ENCODE measurements around the gene SULT2B1. TPM values are rescaled to one million over a fixed set of nuclear protein-coding genes. Genes with fewer than 3 reads are reported as not detected.
"Not testable (repeated sequence)": the region's sequence is repeated elsewhere in the genome, so short reads cannot be mapped to it uniquely, and the experiment has no call there.

SULT2B1 gene
- total and polyA plus RNA-seq, 2 experiments from 2014 or later = 0.79 TPM; not detected in 1

DNA sequence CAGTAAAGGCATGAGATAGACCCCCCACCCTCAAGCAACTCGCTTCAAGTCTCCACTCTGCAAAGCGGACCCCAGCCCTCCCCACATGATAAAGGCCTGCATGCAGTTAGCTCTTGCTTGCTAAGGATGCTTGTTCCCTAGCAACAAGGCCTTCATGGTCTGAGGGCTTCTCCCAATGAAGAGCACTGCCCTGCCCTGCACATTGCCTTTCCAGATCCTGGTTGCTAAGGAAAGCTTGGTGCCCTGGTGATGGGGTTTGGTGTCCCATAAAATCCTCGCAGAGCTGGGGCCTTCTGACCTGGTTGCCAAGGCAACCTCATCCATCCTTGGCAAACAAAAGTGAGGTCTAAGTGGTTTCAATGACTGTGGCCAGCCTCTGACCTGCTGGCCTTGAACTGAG, 79.3 kb downstream of the SULT2B1 start:
- H3K4me2 ChIP-seq = peak overlapping the region; percentile 66
- DNase-seq (ENCODE audit: low spot score) = no peak
- H2AFZ ChIP-seq = no peak overlapping the region
- TF ChIP-seq EZH2phosphoT487 (IDR thresholded peaks at IDR 0.05; ENCODE audit: low read depth, severe bottlenecking, unreplicated experiment) (no peak), EZH2 (IDR thresholded peaks at IDR 0.05; ENCODE audit: borderline replicate concordance) (no peak)
- TF ChIP-seq, protein P1, sequence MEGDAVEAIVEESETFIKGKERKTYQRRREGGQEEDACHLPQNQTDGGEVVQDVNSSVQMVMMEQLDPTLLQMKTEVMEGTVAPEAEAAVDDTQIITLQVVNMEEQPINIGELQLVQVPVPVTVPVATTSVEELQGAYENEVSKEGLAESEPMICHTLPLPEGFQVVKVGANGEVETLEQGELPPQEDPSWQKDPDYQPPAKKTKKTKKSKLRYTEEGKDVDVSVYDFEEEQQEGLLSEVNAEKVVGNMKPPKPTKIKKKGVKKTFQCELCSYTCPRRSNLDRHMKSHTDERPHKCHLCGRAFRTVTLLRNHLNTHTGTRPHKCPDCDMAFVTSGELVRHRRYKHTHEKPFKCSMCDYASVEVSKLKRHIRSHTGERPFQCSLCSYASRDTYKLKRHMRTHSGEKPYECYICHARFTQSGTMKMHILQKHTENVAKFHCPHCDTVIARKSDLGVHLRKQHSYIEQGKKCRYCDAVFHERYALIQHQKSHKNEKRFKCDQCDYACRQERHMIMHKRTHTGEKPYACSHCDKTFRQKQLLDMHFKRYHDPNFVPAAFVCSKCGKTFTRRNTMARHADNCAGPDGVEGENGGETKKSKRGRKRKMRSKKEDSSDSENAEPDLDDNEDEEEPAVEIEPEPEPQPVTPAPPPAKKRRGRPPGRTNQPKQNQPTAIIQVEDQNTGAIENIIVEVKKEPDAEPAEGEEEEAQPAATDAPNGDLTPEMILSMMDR (IDR thresholded peaks at IDR 0.05; ENCODE audit: poor library complexity) = no peak
- H3K27me3 ChIP-seq = no peaks in the 10 kb centered on the region
- H3K27ac ChIP-seq = peak overlapping the region; percentile 80
- peaks cover 48% of the 10 kb centered on the region for H3K4me1 ChIP-seq (ENCODE audit: insufficient read depth)
- H3K79me2 ChIP-seq = peaks cover 7% of the 10 kb centered on the region
- no peaks in the 10 kb centered on the region for H3K36me3 ChIP-seq (replicated peaks; ENCODE audit: insufficient read depth, low read depth)
- no peaks in the 10 kb centered on the region for H3K9me2 ChIP-seq (replicated peaks; ENCODE audit: insufficient read depth)
- 72% methylated on average over 3 of the region's 3 CpGs for WGBS (ENCODE audit: low lambda C conversion rate, missing lambda C conversion rate)
- no peaks in the 10 kb centered on the region for H4K20me1 ChIP-seq (ENCODE audit: insufficient read depth, poor library complexity, severe bottlenecking)
- no peaks in the 10 kb centered on the region for H3K9me3 ChIP-seq (ENCODE audit: low read depth)
- no peak overlapping the region for H3K4me3 ChIP-seq

DNA sequence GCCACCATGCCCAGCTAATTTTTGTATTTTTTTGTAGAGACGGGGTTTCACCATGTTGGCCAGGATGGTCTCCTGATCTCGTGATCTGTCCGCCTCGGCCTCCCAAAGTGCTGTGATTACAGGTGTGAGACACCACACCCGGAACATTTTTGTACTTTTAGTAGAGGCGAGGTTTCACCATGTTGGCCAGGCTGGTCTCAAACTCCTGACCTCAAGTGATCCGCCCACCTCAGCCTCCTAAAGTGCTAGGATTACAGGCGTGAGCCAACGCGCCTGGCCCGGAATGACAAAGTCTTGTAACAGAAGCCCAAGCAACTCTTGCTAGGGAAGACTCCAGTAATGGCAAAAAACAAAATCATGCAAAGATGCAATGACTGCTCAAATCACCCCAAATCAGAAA, 80.3 kb downstream of the SULT2B1 start:
- H3K9me2 ChIP-seq (replicated peaks; ENCODE audit: insufficient read depth); H4K20me1 ChIP-seq (ENCODE audit: insufficient read depth, poor library complexity, severe bottlenecking); H3K4me3 ChIP-seq; DNase-seq (ENCODE audit: low spot score); H3K79me2 ChIP-seq; H3K9me3 ChIP-seq (ENCODE audit: low read depth); H2AFZ ChIP-seq; H3K36me3 ChIP-seq (replicated peaks; ENCODE audit: insufficient read depth, low read depth); H3K4me2 ChIP-seq; H3K27ac ChIP-seq; H3K27me3 ChIP-seq: not testable (repeated sequence)
- peaks cover 42% of the 10 kb centered on the region for H3K4me1 ChIP-seq (ENCODE audit: insufficient read depth)
- WGBS (ENCODE audit: low lambda C conversion rate, missing lambda C conversion rate) = 94% methylated on average over 11 of the region's 11 CpGs

DNA sequence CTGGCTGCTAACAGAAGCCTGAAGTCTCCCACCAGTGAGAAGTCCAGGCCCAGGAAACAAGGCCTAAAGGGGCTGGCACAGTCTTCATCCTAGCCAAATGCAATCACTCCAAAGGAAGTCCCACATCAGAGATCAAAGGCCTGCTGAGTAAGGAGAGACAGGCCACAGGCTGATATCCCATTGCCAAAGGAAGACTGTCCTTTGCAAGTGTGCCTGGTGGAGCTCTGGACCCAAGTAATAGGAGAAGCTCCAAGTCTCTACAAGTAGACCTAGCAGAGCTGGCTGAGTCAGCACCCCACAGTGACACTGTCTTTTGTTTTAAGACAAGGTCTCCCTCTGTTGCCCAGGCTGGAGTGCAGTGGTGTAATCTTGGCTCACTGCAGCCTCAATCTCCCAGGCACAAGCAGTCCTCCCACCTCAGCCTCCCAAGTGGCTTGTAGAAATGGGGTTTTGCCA, 80.7 kb downstream of the SULT2B1 start:
- Histone ChIP-seq H3K27ac (peak overlapping the region; percentile 44), H3K9me2 (replicated peaks; ENCODE audit: insufficient read depth) (no peaks in the 10 kb centered on the region), H3K4me2 (no peak overlapping the region), H2AFZ (no peak overlapping the region), H3K4me3 (no peak overlapping the region), H3K79me2 (peaks cover 5% of the 10 kb centered on the region), H3K27me3 (no peaks in the 10 kb centered on the region), H3K4me1 (ENCODE audit: insufficient read depth) (peaks cover 38% of the 10 kb centered on the region), H3K9me3 (ENCODE audit: low read depth) (no peaks in the 10 kb centered on the region), H4K20me1 (ENCODE audit: insufficient read depth, poor library complexity, severe bottlenecking) (no peaks in the 10 kb centered on the region), H3K36me3 (replicated peaks; ENCODE audit: insufficient read depth, low read depth) (no peaks in the 10 kb centered on the region)
- TF ChIP-seq, protein P1 (IDR thresholded peaks at IDR 0.05; ENCODE audit: poor library complexity) = no peak
- TF ChIP-seq EZH2 (IDR thresholded peaks at IDR 0.05; ENCODE audit: borderline replicate concordance) = no peak
- TF ChIP-seq EZH2phosphoT487 (IDR thresholded peaks at IDR 0.05; ENCODE audit: low read depth, severe bottlenecking, unreplicated experiment) = no peak
- DNase-seq (ENCODE audit: low spot score) = peak; percentile 16

DNA sequence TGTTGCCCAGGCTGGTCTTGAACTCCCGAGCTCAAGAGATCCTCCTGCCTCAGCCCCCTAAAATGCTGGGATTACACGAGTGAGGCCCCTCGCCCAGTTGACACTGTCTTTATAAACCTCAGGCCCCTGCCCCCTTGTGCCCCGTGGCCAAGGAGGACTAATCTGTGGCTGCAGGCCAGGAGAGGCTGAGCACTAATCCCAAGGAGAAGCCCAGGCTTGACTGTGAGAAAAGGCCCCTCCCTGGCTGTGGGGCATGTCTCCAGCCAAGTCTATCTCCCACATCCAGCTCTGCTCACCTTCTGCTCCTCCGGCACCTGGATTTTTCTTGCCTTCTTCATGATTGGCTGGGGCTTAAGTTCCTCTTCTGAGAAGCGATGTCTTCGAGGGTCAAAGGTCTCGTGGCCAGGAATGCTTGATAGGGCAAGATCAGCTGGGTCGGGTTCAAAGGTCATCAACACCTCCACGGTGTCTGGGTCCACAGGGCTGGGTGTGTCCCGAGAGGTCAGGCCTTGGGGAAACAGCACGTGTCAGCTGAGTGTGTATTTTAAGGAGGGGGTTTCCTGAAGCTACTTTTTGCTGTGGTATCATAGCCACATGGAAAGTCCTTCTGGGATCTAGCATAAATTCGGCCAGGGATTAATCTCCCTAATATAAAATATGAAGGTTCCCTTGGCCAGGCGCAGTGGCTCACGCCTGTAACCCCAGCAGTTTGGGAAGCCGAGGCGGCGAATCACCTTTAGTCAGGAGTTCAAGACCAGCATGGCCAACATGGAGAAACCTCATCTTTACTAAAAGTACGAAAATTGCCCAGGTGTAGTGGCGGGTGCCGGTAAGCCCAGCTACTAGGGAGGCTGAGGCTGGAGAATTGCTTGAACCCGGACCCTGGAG, 81.4 kb downstream of the SULT2B1 start:
- TF ChIP-seq EZH2 (IDR thresholded peaks at IDR 0.05; ENCODE audit: borderline replicate concordance) (no peak), EZH2phosphoT487 (IDR thresholded peaks at IDR 0.05; ENCODE audit: low read depth, severe bottlenecking, unreplicated experiment) (no peak)
- TF ChIP-seq, protein P1 (IDR thresholded peaks at IDR 0.05; ENCODE audit: poor library complexity) = no peak
- Histone ChIP-seq H3K79me2 (peaks cover 5% of the 10 kb centered on the region), H3K36me3 (replicated peaks; ENCODE audit: insufficient read depth, low read depth) (no peaks in the 10 kb centered on the region), H3K9me2 (replicated peaks; ENCODE audit: insufficient read depth) (no peaks in the 10 kb centered on the region), H3K27me3 (no peaks in the 10 kb centered on the region), H4K20me1 (ENCODE audit: insufficient read depth, poor library complexity, severe bottlenecking) (no peaks in the 10 kb centered on the region), H3K27ac (peak overlapping the region; percentile 44), H3K4me3 (no peak overlapping the region), H3K4me1 (ENCODE audit: insufficient read depth) (peaks cover 37% of the 10 kb centered on the region), H3K9me3 (ENCODE audit: low read depth) (no peaks in the 10 kb centered on the region), H2AFZ (no peak overlapping the region), H3K4me2 (peak overlapping the region; percentile 64)
- DNase-seq (ENCODE audit: low spot score) = peak; percentile 54
- WGBS (ENCODE audit: low lambda C conversion rate, missing lambda C conversion rate) = 81% methylated on average over 21 of the region's 22 CpGs
